ENCODE measurements around the gene LAPTM5. TPM values are rescaled to one million over a fixed set of nuclear protein-coding genes. Genes with fewer than 3 reads are reported as not detected.

The LAPTM5 gene
- polyA plus RNA-seq, 4 donors = 10.5 to 58.1 (median 46.0) TPM

DNA sequence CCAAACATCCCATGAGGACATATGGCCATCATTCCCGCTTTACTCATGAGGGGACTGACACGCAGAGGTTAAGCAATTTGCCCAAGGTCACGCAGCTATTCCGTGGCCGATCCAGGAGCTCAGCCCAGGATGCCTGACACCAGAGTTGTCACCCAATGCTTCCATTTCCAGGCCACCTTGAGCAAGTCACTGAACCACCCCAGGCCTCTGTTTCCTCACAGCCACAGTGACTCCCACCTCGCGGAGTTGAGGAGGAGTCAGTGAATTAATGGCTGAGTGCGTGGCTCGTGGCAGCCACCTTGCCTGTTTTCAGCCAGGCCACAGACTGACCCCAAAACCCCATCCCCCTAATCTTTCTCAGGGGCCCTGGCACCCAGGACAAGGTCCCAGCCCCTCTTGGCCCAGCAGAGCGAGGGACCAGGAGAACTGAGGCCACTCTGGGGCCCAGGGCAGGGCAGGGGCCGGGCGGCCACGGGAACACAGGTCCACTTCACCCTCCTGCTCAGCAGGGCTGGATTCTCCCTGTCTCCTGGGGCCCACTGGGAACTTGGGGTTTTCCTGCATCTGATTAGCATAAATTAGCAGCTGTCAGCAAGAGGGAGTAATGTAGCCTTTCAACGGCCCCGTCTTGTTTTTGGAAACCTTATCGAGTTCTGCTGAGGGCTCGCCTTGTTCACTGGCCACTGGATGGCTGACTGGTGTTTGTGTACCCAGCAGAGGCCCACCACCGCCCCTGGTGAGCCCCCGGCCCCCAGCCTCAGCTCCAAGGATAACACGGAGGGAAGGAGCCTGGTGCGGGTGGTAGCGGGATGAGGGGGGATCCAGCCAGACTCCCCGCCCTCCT, 19.7 kb upstream of the LAPTM5 start:
- H3K36me3 ChIP-seq (ENCODE audit: control insufficient read depth in 3 of 3, insufficient read depth in 2 of 3, low read depth in 1 of 3, low read length in 3 of 3) = no peaks in the 10 kb centered on the region
- WGBS, 3 donors = 87 to 91% (median 90%) methylated on average over 23 of the region's 23 CpGs
- no peak overlapping the region for H3K27ac ChIP-seq (ENCODE audit: low read depth in 1 of 3, low read length in 2 of 3)
- no peaks in the 10 kb centered on the region for H3K9me3 ChIP-seq (ENCODE audit: control insufficient read depth in 2 of 2, insufficient read depth in 1 of 2, low read depth in 1 of 2, low read length in 1 of 2)
- no peak overlapping the region for H3K4me3 ChIP-seq (ENCODE audit: low read depth in 1 of 3, low read length in 3 of 3)
- FAIRE-seq (no peak), DNase-seq (no peak)
- peaks cover 0 to 4% (median 0%) of the 10 kb centered on the region in 3 donors for H3K4me1 ChIP-seq (ENCODE audit: control insufficient read depth in 3 of 3, insufficient read depth in 2 of 3, low read depth in 1 of 3, low read length in 2 of 3)
- H3K27me3 ChIP-seq (ENCODE audit: control insufficient read depth in 3 of 3, insufficient read depth in 3 of 3, low read length in 3 of 3) = no peaks in the 10 kb centered on the region

- Histone ChIP-seq H3K36me3 (ENCODE audit: control insufficient read depth in 3 of 3, insufficient read depth in 2 of 3, low read depth in 1 of 3, low read length in 3 of 3) (no peaks in the 10 kb centered on the region), H3K9me3 (ENCODE audit: control insufficient read depth in 2 of 2, insufficient read depth in 1 of 2, low read depth in 1 of 2, low read length in 1 of 2) (no peaks in the 10 kb centered on the region), H3K27me3 (ENCODE audit: control insufficient read depth in 3 of 3, insufficient read depth in 3 of 3, low read length in 3 of 3) (no peaks in the 10 kb centered on the region), H3K4me1 (ENCODE audit: control insufficient read depth in 3 of 3, insufficient read depth in 2 of 3, low read depth in 1 of 3, low read length in 2 of 3) (peaks cover 0 to 4% (median 0%) of the 10 kb centered on the region in 3 donors), H3K27ac (ENCODE audit: low read depth in 1 of 3, low read length in 2 of 3) (no peak overlapping the region), H3K4me3 (ENCODE audit: low read depth in 1 of 3, low read length in 3 of 3) (no peak overlapping the region)
- FAIRE-seq = no peak
- 82 to 90% (median 87%) methylated on average over 17 to 18 of the region's 18 CpGs for WGBS, 3 donors
- no peak for DNase-seq
Observed at GRCh38 chr1:30776097-30777059, 18.8 kb upstream of the LAPTM5 start.

DNA sequence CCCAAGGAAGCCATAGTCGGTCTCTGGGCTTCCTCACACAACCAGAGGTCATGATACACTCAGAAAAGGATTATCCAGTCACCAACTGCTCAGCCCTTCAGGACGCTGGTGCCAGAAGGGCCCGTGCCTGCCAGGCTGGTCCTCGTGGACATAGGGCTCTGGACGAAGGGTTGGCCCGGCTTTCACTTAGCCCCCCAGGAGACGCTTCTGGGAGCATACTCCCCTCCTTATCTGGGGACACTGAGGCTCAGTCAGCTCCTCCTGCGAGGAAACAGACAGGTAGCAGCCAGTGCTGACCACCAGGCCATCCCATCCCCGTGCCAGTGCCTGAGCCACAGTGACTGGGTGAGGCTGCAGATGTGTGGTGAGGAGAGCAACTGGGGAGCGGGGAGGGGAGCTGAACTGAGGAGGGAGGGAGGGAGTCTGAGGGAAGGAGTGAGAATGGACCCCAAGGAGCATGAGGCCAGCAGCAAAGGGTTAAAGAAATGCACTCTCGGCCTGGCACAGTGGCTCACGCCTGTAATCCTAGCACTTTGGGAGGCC, 17.9 kb upstream of the LAPTM5 start:
- H3K4me3 ChIP-seq (ENCODE audit: low read depth in 1 of 3, low read length in 3 of 3) = no peak overlapping the region
- 74 to 84% (median 75%) methylated on average over 12 of the region's 12 CpGs for WGBS, 3 donors
- no peak overlapping the region for H3K27ac ChIP-seq (ENCODE audit: low read depth in 1 of 3, low read length in 2 of 3)
- H3K9me3 ChIP-seq (ENCODE audit: control insufficient read depth in 2 of 2, insufficient read depth in 1 of 2, low read depth in 1 of 2, low read length in 1 of 2) = no peaks in the 10 kb centered on the region
- H3K27me3 ChIP-seq (ENCODE audit: control insufficient read depth in 3 of 3, insufficient read depth in 3 of 3, low read length in 3 of 3) = no peaks in the 10 kb centered on the region
- no peak for DNase-seq
- FAIRE-seq = no peak
- peaks cover 0 to 4% (median 0%) of the 10 kb centered on the region in 3 donors for H3K4me1 ChIP-seq (ENCODE audit: control insufficient read depth in 3 of 3, insufficient read depth in 2 of 3, low read depth in 1 of 3, low read length in 2 of 3)
- no peaks in the 10 kb centered on the region for H3K36me3 ChIP-seq (ENCODE audit: control insufficient read depth in 3 of 3, insufficient read depth in 2 of 3, low read depth in 1 of 3, low read length in 3 of 3)

DNA sequence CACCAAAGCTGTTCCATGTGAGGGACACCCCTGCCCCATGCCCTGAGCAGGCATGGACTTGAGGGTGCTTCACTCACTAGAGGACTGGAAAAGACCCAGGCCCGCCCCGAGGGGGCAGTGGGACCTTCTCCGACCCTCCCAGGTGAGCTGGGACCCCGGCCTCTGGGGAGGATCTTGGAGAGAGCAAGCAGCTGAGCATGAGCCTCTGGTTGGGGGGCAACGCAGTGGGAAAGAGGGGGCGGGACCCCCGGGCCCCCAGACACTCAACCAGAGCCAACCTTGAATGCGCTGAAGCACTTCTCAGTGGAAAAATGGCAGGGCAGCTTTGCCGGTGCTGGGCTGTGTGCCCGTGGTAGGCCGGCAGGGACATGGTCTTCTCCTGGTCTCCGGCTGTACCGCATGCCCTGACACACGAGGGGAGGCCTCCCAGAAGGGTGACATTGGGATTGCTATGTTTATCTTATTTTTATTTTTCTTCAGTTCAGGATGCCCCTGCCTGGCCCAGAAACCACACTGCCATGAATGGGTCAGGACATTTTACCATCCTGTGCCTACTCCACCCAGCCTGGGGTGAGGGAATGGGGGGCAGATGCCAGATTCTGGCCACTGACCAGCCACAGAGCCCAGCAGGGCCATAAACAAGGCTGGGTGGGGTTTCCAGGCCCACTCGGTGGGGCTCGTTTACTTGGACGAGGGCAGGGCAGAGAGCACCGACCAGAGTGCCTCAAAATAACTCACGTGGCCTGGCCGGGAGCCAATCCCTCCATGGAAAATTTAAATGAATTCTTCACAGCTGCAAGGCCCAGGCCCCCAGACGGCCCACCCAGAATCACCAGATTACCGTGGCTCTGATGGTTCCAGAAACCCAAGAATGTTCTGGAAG, 17.2 kb upstream of the LAPTM5 start:
- Histone ChIP-seq H3K4me1 (ENCODE audit: control insufficient read depth in 3 of 3, insufficient read depth in 2 of 3, low read depth in 1 of 3, low read length in 2 of 3) (peaks cover 0 to 4% (median 0%) of the 10 kb centered on the region in 3 donors), H3K4me3 (ENCODE audit: low read depth in 1 of 3, low read length in 3 of 3) (no peak overlapping the region), H3K9me3 (ENCODE audit: control insufficient read depth in 2 of 2, insufficient read depth in 1 of 2, low read depth in 1 of 2, low read length in 1 of 2) (no peaks in the 10 kb centered on the region), H3K27me3 (ENCODE audit: control insufficient read depth in 3 of 3, insufficient read depth in 3 of 3, low read length in 3 of 3) (no peaks in the 10 kb centered on the region), H3K27ac (ENCODE audit: low read depth in 1 of 3, low read length in 2 of 3) (no peak overlapping the region), H3K36me3 (ENCODE audit: control insufficient read depth in 3 of 3, insufficient read depth in 2 of 3, low read depth in 1 of 3, low read length in 3 of 3) (no peaks in the 10 kb centered on the region)
- FAIRE-seq (no peak), DNase-seq (no peak)
- WGBS, 3 donors = 61 to 66% (median 64%) methylated on average over 22 of the region's 22 CpGs

- no peak for FAIRE-seq
- 63 to 75% (median 72%) methylated on average over 7 of the region's 7 CpGs for WGBS, 3 donors
Observed at GRCh38 chr1:30773722-30774358, 16.3 kb upstream of the LAPTM5 start.

GRCh38 chr1:30771005-30771404, 13.4 kb upstream of the LAPTM5 start:
- DNase-seq (no peak), FAIRE-seq (no peak)
- WGBS, 3 donors = 80 to 86% (median 85%) methylated on average over 6 of the region's 6 CpGs
- H3K4me3 ChIP-seq (ENCODE audit: low read depth in 1 of 3, low read length in 3 of 3) = no peak overlapping the region
- H3K27ac ChIP-seq (ENCODE audit: low read depth in 1 of 3, low read length in 2 of 3) = no peak overlapping the region
- no peaks in the 10 kb centered on the region for H3K4me1 ChIP-seq (ENCODE audit: control insufficient read depth in 3 of 3, insufficient read depth in 2 of 3, low read depth in 1 of 3, low read length in 2 of 3)
- no peaks in the 10 kb centered on the region for H3K9me3 ChIP-seq (ENCODE audit: control insufficient read depth in 2 of 2, insufficient read depth in 1 of 2, low read depth in 1 of 2, low read length in 1 of 2)
- no peaks in the 10 kb centered on the region for H3K27me3 ChIP-seq (ENCODE audit: control insufficient read depth in 3 of 3, insufficient read depth in 3 of 3, low read length in 3 of 3)
- H3K36me3 ChIP-seq (ENCODE audit: control insufficient read depth in 3 of 3, insufficient read depth in 2 of 3, low read depth in 1 of 3, low read length in 3 of 3) = no peaks in the 10 kb centered on the region

More at GRCh38 chr1:30773722-30774358, 16.3 kb upstream of the LAPTM5 start:
- H3K4me1 ChIP-seq (ENCODE audit: control insufficient read depth in 3 of 3, insufficient read depth in 2 of 3, low read depth in 1 of 3, low read length in 2 of 3) = no peaks in the 10 kb centered on the region
- H3K4me3 ChIP-seq (ENCODE audit: low read depth in 1 of 3, low read length in 3 of 3) = no peak overlapping the region
- DNase-seq = no peak
- no peaks in the 10 kb centered on the region for H3K9me3 ChIP-seq (ENCODE audit: control insufficient read depth in 2 of 2, insufficient read depth in 1 of 2, low read depth in 1 of 2, low read length in 1 of 2)
- H3K36me3 ChIP-seq (ENCODE audit: control insufficient read depth in 3 of 3, insufficient read depth in 2 of 3, low read depth in 1 of 3, low read length in 3 of 3) = no peaks in the 10 kb centered on the region
- H3K27me3 ChIP-seq (ENCODE audit: control insufficient read depth in 3 of 3, insufficient read depth in 3 of 3, low read length in 3 of 3) = no peaks in the 10 kb centered on the region
- no peak overlapping the region for H3K27ac ChIP-seq (ENCODE audit: low read depth in 1 of 3, low read length in 2 of 3)

DNA sequence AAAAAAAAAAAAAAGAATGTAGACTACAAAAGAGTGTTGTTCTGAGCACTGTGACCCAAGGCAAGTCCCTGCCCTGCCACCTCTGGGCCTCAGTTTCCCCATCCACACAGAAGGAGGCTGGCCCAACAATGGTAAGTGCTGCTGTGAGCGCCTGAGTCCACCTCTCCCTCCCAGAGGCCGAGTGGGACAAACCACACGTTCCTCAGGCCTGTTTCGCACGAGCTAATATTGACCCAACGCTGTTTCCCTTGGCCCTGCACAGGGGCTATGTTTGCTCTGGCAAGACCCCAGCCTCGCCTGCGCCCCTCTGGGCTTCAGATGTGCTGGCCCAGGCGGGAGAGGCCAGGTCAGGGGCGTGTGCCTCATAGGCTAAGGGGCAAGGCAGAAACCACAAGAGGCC, 12.6 kb upstream of the LAPTM5 start:
- FAIRE-seq (no peak), DNase-seq (no peak)
- H3K27me3 ChIP-seq (ENCODE audit: control insufficient read depth in 3 of 3, insufficient read depth in 3 of 3, low read length in 3 of 3) = no peaks in the 10 kb centered on the region
- 82 to 85% (median 85%) methylated on average over 10 of the region's 10 CpGs for WGBS, 3 donors
- H3K27ac ChIP-seq (ENCODE audit: low read depth in 1 of 3, low read length in 2 of 3) = no peak overlapping the region
- H3K9me3 ChIP-seq (ENCODE audit: control insufficient read depth in 2 of 2, insufficient read depth in 1 of 2, low read depth in 1 of 2, low read length in 1 of 2) = no peaks in the 10 kb centered on the region
- no peaks in the 10 kb centered on the region for H3K4me1 ChIP-seq (ENCODE audit: control insufficient read depth in 3 of 3, insufficient read depth in 2 of 3, low read depth in 1 of 3, low read length in 2 of 3)
- H3K36me3 ChIP-seq (ENCODE audit: control insufficient read depth in 3 of 3, insufficient read depth in 2 of 3, low read depth in 1 of 3, low read length in 3 of 3) = no peaks in the 10 kb centered on the region
- no peak overlapping the region for H3K4me3 ChIP-seq (ENCODE audit: low read depth in 1 of 3, low read length in 3 of 3)
